Omental fat pad (tissue), 4 donors: Measurements from ENCODE around the gene ZBTB48. TPM values are rescaled to one million over a fixed set of nuclear protein-coding genes. Genes with fewer than 3 reads are reported as not detected.
"Not testable (repeated sequence)": the region's sequence is repeated elsewhere in the genome, so short reads cannot be mapped to it uniquely, and the experiment has no call there.

Source experiments
- ATAC-seq: fragments of 150-250 bp; one replicate; pipeline ENCODE4 v1.9.1; 2016; ENCODE audit warnings: mild to moderate bottlenecking, moderate library complexity; ENCODE audit not compliant: low FRiP score
- DNase-seq: peaks from one replicate; pipeline ENCODE4 v3.0.0-alpha.2; 2019; ENCODE audit warnings: low spot score
- total RNA-seq, 4 donors: library from RNA; depleted of rRNA; stranded (reverse); fragments of >200 nt; gene quantifications; one replicate each; pipeline ENCODE4 v1.1.0, GENCODE V29; 2016
- TF ChIP-seq, protein P1 (sequence below), 3 donors: fragments of 450-650 bp; IDR thresholded peaks; one replicate each; pipeline ENCODE4 v1.5.1; 2016 to 2017; ENCODE audit warnings: antibody characterized with exemption in 3 of 3, mild to moderate bottlenecking in 3 of 3, moderate library complexity in 2 of 3

The ZBTB48 gene
- total RNA-seq, 4 donors from 2014 or later, result 9.9 to 19.2 (median 13.4) TPM

DNA sequence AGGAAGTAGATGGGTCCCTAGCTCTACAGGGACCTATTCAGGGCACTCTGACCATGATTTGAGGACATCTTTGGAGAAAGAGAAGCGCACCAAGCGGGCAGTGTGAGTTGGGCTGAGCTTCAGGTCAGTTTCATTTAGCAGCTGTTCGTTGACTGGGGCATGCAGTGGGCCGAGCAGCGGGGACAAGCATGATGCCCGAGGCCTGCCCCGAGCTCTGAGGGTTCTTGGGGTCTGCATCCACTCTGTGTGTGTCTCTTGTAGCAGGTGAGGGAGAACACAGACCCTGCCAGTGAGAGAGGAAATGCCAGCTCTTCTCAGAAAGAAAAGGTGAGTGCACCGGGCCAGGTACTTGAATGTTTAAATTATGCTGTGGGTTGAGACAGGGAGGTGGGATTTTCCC lies 50.2 kb downstream of the ZBTB48 start:
- DNase-seq (no peak), ATAC-seq (no peak)
- TF ChIP-seq, protein P1, sequence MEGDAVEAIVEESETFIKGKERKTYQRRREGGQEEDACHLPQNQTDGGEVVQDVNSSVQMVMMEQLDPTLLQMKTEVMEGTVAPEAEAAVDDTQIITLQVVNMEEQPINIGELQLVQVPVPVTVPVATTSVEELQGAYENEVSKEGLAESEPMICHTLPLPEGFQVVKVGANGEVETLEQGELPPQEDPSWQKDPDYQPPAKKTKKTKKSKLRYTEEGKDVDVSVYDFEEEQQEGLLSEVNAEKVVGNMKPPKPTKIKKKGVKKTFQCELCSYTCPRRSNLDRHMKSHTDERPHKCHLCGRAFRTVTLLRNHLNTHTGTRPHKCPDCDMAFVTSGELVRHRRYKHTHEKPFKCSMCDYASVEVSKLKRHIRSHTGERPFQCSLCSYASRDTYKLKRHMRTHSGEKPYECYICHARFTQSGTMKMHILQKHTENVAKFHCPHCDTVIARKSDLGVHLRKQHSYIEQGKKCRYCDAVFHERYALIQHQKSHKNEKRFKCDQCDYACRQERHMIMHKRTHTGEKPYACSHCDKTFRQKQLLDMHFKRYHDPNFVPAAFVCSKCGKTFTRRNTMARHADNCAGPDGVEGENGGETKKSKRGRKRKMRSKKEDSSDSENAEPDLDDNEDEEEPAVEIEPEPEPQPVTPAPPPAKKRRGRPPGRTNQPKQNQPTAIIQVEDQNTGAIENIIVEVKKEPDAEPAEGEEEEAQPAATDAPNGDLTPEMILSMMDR (IDR thresholded peaks at IDR 0.05), result no peak

DNA sequence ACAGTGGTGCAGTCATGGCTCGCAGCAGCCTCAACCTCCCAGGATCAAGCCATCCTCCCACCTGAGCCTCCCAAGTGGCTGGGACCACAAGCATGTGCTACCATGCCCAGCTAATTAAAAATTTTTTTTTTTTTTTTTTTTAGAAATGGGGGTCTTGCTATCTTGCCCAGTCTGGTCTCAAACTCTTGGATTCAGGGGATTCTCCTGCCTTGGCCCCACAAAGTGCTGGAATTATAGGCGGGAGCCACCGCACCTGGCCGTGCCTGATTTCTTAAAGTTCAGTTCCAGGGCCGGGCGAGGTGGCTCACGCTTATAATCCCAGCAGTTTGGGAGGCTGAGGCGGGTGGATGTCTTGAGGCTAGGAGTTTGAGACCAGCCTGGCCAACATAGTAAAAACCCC lies 51.3 kb downstream of the ZBTB48 start:
- no peak for ATAC-seq
- no peak for DNase-seq
- TF ChIP-seq, protein P1 (IDR thresholded peaks at IDR 0.05), result no peak

DNA sequence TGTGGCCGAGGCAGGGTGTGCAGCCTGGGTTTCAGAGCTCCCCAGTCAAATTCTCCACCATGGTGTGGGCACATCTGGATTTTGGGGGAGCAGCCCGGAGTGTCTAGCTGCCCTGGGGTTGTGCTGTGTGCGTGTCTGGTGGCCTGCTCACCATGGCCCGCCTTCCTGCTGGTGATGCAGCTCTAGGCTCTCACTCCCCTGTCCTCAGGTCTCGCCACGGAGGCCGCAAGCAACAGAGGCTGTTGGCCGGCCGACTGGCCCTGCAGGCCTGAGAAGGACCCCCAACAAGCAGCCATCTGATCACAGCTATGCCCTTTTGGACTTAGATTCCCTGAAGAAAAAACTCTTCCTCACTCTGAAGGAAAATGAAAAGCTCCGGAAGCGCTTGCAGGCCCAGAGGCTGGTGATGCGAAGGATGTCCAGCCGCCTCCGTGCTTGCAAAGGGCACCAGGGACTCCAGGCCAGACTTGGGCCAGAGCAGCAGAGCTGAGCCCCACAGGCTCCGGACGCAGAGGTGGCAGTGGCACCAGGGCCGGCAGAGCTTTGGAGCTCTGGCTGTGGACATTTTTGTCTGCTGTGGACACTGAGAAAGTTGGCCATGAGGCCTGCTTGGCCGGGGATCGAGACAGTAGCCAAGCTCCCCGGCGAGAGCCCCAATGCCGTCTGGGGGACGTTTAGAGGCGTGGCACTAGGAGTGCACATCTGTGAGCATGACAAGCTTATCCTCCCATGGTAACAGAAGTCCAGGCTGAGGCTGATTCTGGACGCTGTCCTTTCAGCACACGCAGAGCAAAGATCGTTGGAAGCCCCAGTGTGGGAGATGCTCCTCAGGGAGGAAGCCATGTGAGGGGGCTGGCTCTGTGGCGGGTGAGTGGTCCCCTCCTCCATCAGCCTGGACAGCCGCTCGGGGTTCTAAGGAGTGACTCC lies 53.1 kb downstream of the ZBTB48 start:
- TF ChIP-seq, protein P1 (IDR thresholded peaks at IDR 0.05), result no peak
- no peak for ATAC-seq
- DNase-seq, result no peak

DNA sequence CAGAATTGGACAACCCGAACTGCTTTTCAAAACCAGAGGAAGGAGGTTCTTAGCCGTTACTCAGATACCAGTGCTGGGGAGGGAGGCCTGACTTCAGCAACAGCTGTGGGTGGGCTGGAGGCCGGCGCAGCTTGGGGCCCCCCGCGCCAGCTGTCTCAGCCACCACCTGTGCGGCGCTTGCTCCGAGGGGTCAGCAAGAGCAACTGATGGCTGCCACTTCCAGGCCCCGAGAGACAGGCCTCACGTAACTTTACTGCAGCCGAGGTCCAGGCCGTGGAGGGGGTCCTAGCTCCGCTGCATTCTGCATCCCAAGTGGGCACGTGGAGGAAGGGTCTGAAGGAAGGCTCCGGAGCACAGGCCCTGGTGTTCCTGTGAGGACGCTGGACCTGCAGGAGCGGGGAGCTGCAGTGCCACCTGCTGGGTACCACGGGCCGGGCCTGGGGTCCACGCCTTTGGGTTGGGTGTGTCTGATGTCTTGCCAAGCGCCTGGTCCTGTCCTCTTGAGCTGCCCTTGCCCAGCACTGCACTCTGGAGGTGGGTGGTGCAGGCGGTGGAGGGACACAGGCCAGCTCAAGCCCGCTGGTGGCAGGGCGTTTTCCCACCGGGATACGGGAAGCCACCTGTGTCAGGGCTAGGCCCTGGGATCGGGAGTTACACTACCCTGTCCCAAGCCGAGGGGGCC lies 54.7 kb downstream of the ZBTB48 start:
- no peak for DNase-seq
- ATAC-seq, result peak; percentile 37
- TF ChIP-seq, protein P1 (IDR thresholded peaks at IDR 0.05), result no peak

DNA sequence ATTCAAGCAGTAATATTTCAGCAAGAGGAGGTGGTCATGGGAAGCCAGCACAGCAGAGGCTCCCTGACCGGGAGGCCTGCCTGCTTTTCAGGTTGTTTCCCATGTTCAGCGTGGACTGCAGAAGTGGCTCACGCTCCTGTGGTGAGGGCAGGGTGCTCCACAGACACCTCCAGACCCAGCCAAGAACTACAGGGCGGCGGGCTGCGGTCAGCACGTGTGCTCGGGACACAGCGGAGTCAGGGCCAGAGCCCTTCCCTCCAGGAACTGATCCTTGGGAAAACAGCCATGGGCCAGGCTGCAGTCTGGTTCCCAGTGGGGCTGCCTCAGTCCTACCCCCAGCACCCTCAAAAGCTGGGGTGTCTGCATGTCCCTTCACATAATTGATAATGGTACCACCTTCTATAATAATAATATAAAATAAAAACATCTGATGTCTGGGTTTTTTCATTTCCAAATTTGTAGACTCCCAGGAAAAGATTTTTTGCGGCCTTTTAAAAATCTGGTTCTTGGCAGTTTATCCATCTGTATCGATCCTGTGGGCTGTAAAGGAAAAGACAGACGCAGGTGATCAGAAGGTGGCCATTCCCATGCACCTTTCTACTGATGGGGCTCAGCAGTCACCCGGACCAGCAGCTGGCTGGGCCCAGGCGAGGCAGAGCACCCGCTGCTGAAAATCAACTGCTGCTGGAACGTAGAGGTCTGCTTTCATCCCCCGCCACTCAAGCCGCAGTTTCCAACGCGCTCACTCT lies 55.5 kb downstream of the ZBTB48 start:
- no peak for DNase-seq
- TF ChIP-seq, protein P1 (IDR thresholded peaks at IDR 0.05), result no peak
- ATAC-seq, result no peak

DNA sequence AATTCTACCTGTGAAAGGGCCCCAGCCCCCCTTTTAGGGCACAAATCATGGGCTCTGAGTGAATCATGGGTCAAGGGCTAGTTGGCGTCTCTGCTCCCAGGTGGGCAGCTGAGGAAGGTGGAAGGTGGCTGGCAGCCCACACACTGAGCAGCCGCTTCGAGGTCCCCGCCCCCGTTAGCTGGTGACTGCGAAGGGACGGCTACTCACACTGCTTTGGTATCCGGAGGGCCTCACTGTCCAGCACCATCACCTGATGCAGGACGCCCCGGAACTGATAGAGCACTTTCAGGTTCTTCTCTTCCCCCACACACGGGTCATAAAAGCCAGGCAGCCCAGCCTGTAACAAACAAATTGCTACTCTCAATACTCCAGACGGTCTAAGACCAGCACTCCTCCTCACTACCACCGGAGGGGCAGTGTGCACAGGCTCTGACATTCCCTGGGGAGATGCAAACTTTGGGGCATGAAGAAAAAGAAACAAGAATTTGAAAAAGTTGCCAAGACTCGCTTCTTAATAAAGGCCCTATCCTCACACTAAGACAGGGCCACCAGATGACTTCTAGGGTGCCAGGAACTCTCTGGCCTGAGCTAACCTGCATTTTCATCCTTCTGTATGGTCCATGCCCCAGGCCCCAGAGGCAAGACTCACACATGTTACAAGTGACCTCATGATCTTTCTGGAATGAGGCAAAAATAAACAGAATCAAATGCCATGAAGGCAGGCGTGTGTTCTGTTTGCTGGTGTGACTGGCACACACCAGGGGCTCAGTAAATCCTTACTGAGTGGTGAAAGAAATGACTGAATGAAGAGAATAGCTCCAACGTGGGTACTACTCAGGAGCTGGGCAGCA lies 56.3 kb downstream of the ZBTB48 start:
- no peak for ATAC-seq
- TF ChIP-seq, protein P1 (IDR thresholded peaks at IDR 0.05), result no peak
- DNase-seq, result no peak

DNA sequence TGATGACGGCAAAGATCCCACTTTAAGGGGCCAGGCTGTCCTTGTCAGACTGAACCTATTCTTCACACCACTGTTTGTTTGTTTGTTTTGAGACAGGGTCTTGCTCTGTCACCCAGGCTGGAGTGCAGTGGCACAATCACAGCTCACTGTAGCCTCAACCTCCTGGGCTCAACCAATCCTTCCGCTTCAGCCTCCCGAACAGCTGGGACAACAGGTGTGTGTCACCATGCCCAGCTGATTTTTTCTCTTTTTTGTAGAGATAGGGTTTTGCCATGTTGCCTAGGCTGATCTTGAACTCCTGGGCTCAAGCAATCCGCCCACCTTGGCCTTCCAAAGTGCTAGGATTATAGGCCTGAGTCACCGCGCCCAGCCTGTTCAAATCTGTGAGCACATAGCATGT lies 57.0 kb downstream of the ZBTB48 start:
- not testable (repeated sequence) for DNase-seq, ATAC-seq
